OCI-LY3 (cell line): Measurements from ENCODE around the gene EAF1.

Source experiments
- H2AFZ ChIP-seq: fragments of 200-600, 300-600 bp; shearing (Covaris generic); 2 replicates; pipeline ENCODE4 v1.6.0; 2014; ENCODE audit warnings: antibody characterized with exemption, low read depth, low read length
- H3K27ac ChIP-seq: fragments of 200-600, 300-600 bp; sonication (generic); 2 replicates; pipeline ENCODE4 v1.5.1; 2014; ENCODE audit warnings: mild to moderate bottlenecking, low read length, moderate library complexity, mixed read lengths
- H3K27me3 ChIP-seq: fragments of 200-600, 300-600 bp; sonication (generic); 2 replicates; pipeline ENCODE4 v1.6.1; 2014; ENCODE audit warnings: low read depth, low read length, mixed read lengths
- H3K36me3 ChIP-seq: fragments of 200-600, 300-600 bp; sonication (generic); replicated peaks from 2 replicates; pipeline ENCODE3; 2014; ENCODE audit warnings: low read depth, low read length, mixed read lengths
- H3K4me1 ChIP-seq: fragments of 300-600, 200-600 bp; sonication (generic); 2 replicates; pipeline ENCODE4 v1.6.1; 2014; ENCODE audit warnings: low read length, mixed read lengths
- H3K4me2 ChIP-seq: fragments of 200-600, 300-600 bp; sonication (generic); 2 replicates; pipeline ENCODE4 v1.6.1; 2014; ENCODE audit warnings: low read length, mixed read lengths
- H3K4me3 ChIP-seq: fragments of 300-600, 200-600 bp; sonication (generic); 2 replicates; pipeline ENCODE4 v1.5.1; 2014; ENCODE audit warnings: antibody characterized with exemption, mild to moderate bottlenecking, low read length, moderate library complexity
- H3K79me2 ChIP-seq: fragments of 300-600, 200-600 bp; shearing (Covaris generic); 2 replicates; pipeline ENCODE4 v1.6.1; 2014; ENCODE audit warnings: mild to moderate bottlenecking, low read length, mixed read lengths
- H3K9ac ChIP-seq: fragments of 300-600, 200-600 bp; shearing (Covaris generic); 2 replicates; pipeline ENCODE4 v1.6.0; 2014; ENCODE audit warnings: mild to moderate bottlenecking, low read length, moderate library complexity
- H3K9me3 ChIP-seq: fragments of 200-600, 300-600 bp; shearing (Covaris generic); 2 replicates; pipeline ENCODE4 v1.6.1; 2014; ENCODE audit warnings: low read length, mixed read lengths; ENCODE audit not compliant: insufficient read depth
- H4K20me1 ChIP-seq: fragments of 200-600, 300-600 bp; sonication (generic); 2 replicates; pipeline ENCODE4 v1.6.1; 2016; ENCODE audit warnings: low read length, mixed read lengths; ENCODE audit not compliant: insufficient read depth
- EZH2phosphoT487 ChIP-seq: fragments of 200-600 bp; shearing (Covaris generic); IDR thresholded peaks from 2 replicates; pipeline ENCODE4 v1.6.1; 2018; ENCODE audit warnings: antibody characterized with exemption, mixed run types, low read depth
- TF ChIP-seq, protein P1 (sequence below): fragments of 200-600, 300-600 bp; sonication (generic); IDR thresholded peaks from 2 replicates; pipeline ENCODE4 v1.5.1; 2014; ENCODE audit warnings: antibody characterized with exemption, low read length, low read depth

Gene EAF1

DNA sequence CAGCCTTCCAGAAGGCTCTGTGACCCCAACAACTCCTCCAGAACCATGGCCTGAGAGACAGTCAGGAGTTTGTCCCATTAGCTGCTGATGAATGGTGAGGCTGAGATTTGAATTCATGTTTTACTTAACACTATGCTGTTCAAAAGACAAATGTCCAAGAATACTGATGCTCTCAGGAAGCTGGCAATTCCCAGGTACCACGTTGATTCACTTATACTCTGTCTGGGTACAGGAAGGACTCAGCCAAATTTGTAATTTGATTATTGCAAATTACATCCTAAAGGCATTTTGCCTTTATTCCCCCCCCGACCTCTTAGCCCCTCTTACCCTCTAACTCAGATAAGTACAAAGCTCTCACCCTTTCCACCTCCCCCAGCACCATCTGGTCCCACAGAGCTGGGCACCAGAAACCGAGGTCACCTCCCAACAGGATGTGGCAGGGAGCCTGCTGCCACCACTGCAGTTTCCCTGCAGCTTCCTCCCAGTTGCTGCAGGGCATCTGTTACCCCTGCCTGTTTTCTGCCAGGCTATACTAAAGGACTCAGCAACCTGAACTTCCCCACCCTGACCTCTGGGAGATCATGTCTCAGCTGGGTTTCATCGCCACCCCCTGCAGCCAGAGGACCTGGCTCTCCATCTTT is 33.6 kb downstream of the EAF1 start:
- TF ChIP-seq EZH2phosphoT487 = no peak
- TF ChIP-seq, protein P1, sequence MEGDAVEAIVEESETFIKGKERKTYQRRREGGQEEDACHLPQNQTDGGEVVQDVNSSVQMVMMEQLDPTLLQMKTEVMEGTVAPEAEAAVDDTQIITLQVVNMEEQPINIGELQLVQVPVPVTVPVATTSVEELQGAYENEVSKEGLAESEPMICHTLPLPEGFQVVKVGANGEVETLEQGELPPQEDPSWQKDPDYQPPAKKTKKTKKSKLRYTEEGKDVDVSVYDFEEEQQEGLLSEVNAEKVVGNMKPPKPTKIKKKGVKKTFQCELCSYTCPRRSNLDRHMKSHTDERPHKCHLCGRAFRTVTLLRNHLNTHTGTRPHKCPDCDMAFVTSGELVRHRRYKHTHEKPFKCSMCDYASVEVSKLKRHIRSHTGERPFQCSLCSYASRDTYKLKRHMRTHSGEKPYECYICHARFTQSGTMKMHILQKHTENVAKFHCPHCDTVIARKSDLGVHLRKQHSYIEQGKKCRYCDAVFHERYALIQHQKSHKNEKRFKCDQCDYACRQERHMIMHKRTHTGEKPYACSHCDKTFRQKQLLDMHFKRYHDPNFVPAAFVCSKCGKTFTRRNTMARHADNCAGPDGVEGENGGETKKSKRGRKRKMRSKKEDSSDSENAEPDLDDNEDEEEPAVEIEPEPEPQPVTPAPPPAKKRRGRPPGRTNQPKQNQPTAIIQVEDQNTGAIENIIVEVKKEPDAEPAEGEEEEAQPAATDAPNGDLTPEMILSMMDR = no peak
- no peak overlapping the region for H3K9ac ChIP-seq
- H3K4me1 ChIP-seq = no peaks in the 10 kb centered on the region
- H3K27ac ChIP-seq = no peak overlapping the region
- H3K4me3 ChIP-seq = no peak overlapping the region
- no peak overlapping the region for H3K4me2 ChIP-seq
- 0 out of 2 replicates have a peak, but pooled peaks cover 4% of the 10 kb centered on the region for H3K27me3 ChIP-seq
- H3K36me3 ChIP-seq = no peaks in the 10 kb centered on the region
- no peaks in the 10 kb centered on the region for H3K9me3 ChIP-seq
- H3K79me2 ChIP-seq = no peaks in the 10 kb centered on the region
- H4K20me1 ChIP-seq = no peaks in the 10 kb centered on the region
- H2AFZ ChIP-seq = no peak overlapping the region

DNA sequence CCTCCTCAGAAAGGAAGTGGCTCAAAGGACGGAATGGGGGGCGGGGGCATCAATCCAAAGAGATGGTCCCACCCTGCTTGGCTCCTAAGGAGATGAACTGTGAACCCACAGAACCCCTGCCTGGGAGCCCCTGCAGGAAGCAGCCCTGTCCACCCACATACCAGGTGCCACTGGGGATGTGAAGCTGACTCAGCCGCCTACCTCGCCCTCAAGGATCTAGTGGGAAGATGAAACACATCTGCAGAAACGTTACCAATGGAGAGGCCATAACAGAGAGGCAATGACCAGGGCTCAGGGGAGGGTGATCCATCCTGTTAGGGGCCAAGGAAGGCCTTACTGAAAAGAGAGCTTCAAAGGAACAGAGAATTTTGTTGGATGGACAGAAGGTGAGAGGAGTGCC is 35.1 kb downstream of the EAF1 start:
- Histone ChIP-seq H3K79me2 (no peaks in the 10 kb centered on the region), H3K27me3 (0 out of 2 replicates have a peak, but pooled peaks cover 4% of the 10 kb centered on the region), H3K4me1 (no peaks in the 10 kb centered on the region), H2AFZ (no peak overlapping the region), H3K4me3 (no peak overlapping the region), H3K9ac (no peak overlapping the region), H3K36me3 (no peaks in the 10 kb centered on the region), H4K20me1 (no peaks in the 10 kb centered on the region), H3K27ac (no peak overlapping the region), H3K4me2 (no peak overlapping the region), H3K9me3 (no peaks in the 10 kb centered on the region)
- TF ChIP-seq EZH2phosphoT487 = no peak
- TF ChIP-seq, protein P1 = no peak

DNA sequence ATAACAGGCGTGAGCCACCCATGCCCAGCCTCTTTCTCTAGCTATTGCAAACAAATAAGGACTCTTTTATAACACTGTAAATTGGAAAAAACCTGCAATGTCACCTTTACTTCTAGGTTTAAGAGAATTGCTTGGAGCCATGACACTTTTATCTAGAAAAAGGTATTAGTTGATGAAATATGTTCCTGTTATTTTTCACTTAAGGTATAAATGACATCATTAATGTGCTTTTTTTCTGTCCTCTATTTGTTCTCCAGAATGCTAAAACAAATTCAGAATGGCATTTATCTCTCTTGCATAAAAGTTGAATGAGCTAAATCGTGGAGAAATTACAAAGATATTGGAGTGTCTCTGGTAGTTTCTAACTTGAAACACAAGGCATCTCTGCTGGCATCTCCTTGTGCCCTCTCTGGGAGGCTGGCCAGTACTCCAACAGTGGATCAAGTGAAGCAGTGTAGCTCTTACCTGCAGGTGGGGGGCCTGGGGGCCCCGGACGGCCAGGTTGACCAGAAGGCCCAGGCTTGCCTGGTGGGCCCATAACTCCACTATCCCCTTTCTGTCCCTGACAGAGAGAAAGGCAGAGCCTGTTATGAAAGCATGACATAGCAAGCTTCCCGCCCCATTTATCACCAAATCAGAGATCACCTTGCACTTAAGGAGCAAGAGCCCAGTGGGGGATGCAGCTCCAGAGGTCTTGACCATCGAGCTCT is 38.6 kb downstream of the EAF1 start:
- Histone ChIP-seq H3K4me3 (no peak overlapping the region), H3K27me3 (peaks cover 7% of the 10 kb centered on the region), H3K79me2 (no peaks in the 10 kb centered on the region), H3K4me2 (no peak overlapping the region), H3K36me3 (no peaks in the 10 kb centered on the region), H4K20me1 (no peaks in the 10 kb centered on the region), H2AFZ (no peak overlapping the region), H3K9me3 (no peaks in the 10 kb centered on the region), H3K27ac (no peak overlapping the region), H3K9ac (no peak overlapping the region), H3K4me1 (peaks cover 3% of the 10 kb centered on the region; the same call in 1 of the 2 replicates)
- no peak for TF ChIP-seq EZH2phosphoT487
- TF ChIP-seq, protein P1 = no peak
